ENCODE measurements around the gene CDC7.

The CDC7 gene

DNA sequence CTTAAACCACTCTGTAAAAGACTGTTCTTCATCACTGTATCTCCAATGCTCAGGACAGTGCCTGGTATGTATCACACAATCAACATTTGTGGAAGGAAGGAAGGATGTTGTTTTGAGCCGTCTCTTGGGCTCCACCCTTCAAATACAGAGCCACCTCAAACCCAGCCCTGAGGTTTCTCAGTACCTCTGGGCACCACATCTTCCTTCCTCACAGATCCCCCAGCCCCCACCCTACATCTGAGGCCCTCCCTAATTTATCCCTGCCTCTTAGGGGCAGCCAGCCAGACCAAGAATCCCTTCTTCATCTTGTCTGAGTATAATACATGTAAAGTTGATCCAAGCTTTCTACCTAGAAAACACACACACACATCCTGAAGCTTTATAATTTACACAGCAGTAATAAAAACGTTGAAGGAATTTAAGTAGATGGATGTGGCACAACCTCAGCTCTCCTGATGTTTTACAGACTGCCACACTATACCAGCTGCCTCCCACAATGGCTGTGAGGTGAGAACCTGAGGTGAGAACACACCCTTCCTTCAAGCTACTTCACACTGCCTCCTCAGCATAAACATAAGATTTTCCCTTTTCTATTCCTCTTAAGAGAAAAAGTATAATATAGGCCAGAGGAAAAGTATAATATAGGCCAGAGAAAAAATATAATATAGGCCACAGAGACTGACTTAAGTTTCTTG lies 48.5 kb downstream of the CDC7 start:
- DNase-seq: no peak

DNA sequence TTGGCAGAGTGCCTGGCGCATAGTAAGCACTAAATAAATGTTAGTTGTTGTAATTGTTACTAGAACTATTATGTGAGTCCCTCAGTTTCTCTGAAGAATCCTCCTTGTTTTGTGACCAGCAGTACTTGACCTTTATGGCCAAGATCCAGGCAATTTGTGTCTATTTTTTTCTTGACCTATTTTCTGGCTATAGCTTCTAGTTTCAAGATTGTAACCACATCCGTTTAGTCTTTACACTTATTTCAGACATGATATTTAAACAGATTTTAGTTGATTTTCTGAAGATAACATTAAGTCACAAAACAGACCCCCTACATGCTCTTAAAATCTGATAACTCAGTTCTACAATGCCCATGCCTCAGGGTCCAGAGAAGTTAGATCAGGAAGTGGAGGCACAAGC lies 50.3 kb downstream of the CDC7 start:
- no peak for DNase-seq

DNA sequence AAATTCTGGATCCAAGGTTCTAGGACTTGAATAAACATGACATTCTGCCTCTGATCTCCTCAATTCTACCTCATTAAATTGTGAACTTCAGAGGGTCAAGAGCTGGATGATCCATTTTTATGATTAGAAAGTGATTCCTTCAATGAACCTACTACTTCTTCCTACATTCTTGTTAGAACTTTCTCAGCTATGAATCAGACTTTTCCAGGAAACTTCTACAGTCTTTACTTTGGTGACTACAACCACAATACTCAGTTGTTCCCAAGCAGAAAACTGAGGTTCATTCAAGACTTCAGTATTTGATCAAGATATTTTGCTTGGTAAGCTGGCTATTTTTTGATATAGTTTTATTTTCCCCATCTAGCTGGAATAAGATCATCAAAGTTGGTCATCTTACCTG lies 51.4 kb downstream of the CDC7 start:
- DNase-seq: no peak

DNA sequence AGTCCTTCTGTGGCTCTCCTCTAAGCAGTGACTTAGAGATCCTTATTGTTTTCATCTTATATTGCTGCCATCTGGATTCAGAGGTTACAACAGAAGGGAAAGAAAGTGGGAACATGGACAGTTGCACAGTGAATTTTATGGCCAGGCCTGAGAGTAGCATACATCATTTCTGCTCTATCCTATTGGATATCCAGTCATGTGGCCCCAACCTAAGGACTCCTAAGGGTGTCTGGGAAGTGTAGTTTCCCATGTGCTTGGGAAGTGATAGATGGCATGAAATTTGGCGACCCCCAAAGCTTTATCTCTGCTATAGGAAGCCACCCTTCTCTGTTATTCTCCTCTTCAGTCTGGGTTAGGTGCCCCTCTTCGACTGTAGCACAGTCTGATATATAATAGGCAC lies 51.9 kb downstream of the CDC7 start:
- no peak for DNase-seq

DNA sequence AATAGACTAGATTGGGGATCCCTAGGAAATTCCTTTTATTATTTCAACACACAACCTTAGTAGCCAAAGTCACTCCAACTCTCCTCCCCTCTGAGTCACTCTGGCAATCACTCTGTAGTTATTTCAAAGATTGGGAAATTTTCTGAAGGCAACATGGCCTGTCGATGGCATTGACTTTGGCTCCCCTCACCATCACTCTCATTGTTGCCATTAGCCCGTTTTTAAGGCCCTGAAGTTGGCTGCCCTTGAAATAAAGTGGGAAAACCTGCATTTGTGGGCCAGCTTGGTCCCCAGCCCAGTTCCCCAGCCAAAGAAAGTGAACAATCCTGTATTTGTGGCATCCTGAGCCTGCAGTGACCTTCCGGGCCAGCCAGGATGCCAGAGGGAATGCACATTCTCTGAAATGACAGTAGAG lies 52.5 kb downstream of the CDC7 start:
- no peak for DNase-seq

DNA sequence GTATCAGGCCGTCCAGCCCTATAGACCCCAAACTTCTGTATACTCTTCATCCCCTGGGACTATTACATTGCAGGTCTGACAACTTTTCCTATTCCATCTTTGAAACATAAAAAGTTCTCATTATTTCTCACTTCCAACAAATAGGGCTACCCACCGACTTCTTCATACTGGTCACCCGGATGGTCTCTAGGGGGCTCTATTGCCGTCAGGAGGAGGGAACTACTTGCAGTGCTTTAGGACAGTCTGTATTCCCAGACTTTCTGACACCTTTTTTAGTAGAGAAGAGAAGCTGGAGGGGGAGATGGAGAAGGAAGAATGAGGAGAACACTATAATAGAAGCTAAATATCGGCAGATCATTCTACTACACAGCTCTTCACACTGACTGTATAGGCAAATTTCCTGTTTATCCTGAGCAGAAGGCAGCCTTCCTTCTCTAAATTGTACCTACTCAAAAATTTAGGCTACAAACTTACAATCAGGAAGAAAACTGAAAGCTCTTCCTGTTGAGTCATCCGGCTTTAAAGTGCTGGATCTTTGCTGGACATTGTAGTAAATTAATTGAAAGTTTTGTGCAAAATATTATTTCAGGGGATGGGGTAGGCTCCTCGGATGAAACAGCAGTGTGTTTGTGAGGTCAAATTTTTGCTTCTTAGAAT lies 54.6 kb downstream of the CDC7 start:
- no peak for DNase-seq

DNA sequence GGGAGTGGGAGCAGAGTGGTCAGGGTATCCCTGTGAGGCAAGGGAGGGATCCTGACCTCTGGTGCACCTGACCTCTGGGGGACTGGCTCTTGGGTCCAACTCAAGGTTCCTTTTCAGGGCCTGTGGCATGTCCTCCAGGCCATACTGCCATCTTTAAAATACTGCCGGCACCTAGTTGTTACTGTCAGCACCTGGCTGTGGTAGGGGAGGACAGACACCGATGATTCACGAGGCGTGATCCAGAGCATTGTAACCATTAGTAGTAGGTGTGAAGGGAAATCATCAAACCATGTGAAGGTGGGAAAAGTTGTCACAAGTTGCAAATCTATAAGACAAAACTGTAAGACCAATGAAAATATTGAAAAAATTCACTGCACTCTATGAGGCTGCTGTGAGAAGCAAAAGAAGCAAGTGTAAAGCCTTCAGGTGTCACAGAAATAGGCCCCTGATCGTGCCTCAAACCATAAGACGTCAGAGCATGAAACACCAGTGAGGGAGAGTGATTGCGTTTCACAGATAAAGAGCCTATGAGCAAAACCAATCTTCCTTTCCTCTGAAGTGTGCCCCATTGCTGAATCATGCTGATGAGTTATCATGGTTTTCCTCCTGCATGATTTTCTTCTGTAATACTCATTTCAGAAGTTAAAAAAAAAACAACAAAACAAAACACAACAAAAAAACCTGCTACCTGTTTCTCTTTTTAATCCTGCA lies 55.3 kb downstream of the CDC7 start:
- no peak for DNase-seq

DNA sequence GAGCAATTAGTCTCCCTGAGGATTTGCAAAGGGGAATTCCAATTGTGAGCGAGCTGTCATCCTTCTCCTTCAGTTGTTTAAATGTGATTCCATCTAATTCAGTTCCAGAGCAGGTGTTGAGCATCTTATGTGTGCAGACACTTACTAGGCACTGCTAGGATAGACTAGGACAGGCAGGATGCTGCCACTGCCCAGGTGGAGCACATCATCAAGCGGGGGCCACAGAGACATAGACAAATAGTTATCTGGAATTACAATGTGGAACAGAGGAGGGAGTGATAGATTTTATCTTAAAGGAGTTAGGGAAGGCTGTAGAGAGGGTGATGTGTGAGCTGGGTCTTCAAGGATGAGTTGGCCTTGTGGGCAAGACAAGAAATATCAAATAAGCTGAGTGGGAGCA lies 55.9 kb downstream of the CDC7 start:
- DNase-seq: no peak

DNA sequence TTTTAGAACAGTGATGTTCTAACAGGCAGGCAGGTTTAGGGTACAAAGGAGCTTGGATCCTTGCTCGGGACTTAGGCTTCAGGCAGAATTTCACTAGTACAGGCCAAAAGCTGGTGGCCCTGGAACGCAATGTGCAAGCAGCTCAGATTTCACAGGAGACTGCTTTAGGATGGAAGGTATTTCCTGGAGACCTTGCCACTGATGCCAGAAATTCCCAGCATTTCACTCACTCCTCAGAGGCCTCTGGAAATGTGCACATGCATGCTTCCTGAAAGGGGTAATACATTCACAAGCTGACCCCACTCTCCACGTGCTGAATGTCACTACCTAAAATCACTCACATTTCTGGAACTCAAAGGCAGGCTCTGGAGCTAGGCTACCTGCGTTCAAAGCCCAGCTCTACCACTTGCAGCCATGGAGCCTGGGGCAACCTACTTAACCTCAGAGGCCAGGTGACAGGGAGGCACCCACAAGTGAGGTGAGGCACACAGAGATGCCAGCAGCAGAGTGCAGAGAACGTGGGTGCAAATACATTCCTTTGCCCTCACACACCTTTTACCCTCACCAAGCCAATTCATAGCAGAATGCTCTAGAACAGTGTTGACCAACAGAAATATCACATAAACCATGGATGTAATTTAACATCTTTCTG lies 56.5 kb downstream of the CDC7 start:
- no peak for DNase-seq

DNA sequence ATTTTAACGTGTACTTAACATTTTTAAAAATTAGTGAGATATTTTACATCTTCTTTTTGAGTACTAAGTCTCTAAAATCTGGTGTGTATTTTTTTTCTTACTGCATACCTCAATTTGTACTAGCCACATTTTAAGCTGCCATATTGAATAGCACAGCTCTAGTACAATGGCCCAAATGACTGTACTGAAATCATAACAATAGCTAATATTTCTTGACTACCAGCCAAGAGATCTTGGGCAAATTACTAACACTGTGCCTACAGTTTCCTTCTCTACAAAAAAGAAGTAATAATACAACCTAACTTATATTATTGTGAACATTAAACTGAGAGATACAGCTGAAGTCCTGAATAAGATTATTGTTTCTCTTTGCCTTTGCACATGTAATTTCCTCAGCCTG lies 57.2 kb downstream of the CDC7 start:
- DNase-seq: no peak

DNA sequence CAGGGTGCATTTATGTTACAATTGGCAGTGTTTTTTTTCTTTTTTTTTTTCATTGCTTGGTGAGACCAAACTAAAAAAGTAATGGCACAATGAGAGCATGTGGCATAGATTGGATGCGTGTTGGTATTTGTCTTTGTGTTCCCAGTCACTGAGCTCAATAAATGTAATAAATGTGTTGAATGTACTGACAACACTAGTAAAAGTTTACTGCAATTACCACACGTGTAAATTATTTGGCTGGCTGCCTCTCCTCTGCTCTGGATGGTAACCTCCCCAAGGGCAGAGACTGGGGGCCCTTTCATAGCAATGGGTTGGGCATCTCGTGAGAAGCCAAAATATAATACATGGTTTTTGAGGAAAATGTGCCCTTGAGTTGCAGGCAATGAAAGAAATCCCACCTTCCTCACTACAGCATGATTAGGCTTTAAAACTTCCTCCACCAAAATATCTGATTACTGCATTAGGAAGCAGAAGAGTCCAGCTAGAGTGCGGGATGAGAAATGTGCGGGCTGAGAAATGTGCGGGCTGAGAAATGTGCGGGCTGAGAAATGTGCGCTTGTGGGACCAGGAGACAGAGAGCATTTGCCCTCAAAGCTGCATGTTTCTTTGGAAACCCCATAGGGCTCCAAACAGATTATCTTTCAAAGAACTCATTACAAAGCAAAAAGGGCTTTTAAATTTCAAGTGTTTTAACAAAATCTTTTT lies 58.5 kb downstream of the CDC7 start:
- DNase-seq: no peak

DNA sequence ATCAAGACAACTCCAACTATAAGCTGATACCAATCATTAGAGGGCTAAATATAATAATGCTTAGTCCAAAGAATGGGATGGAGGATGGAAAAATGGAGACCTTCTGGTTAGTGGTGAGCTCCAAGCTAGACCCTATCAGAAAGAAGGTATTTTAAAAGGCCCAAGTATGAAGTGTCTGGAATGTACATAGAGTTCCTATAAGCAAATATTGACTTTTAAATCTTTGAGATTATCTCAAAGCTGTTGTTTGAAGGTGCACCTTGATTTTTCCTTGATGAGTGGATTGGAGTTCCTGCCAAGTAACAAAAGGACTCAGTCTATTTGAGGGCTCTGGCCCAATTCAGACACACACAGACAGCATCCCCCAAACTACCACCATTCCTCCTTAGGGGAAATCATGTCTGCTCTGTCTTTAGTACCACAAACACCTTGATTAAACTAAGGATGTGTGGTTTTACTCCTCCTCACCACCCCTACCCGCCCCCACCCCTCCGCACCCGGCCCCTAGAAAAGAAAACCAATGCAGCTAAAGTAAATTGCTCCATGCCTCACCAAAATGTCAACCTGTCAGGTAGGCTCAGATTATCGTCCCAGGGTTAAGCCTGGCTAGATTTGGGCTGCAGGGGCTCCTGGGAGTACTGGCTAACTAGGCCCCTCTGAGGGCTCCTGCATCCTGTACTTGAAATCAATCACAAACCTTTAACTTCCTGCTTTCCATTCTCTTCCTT lies 59.4 kb downstream of the CDC7 start:
- no peak for DNase-seq

DNA sequence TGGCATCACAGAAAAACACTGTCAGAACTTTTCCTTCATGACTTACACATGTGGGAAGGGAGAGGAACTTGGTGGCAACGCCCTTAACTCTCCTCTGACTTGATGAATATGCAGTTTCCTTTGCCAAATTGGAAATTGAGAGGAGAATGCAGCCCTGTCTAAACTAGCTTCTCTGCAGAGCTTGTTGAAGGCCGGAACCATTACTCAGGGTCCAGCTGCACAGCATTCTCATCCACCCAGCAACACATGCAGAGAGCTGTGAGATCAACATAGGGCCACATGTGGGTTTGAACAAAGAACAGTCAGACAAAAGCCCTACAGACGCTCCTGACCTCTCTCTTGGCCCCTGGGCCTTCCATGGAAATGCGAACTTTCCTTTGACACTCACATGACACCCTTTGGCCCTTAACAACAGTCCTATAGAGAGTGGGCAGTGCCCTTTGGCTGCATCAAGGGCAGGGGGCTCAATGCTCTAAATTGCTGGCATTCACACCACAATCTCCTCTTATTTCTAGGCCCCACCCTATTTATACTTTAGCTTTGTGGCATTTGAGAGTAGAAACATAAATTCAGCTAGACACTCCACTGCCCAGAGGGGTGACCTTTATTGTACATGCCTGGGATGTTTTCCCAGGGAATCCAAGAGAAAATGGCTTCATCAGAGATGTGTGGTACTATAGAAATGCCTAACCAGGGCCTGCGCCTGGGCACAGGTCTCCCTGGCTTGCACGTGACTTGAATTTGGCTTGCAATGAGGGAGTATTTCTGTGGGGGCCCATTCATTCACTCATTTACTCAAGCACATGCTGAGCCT lies 64.4 kb downstream of the CDC7 start:
- DNase-seq: no peak

DNA sequence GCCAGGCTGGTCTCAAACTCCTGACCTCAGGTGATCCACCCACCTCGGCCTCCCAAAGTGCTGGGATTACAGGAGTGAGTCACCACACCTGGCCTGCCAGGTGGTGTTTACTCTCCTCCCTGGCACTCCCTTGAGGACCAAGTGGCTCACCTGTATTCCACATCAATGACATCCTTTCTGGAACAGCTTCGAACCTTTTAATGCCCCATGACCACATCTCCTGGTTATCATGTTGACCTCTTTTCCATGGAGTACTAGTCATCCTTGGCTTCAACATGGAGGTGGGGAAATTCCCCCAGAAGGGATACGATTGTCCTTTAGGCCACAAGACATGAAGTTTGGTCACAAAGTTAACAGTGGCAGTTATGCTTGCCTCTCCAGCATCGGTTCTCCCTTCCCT lies 66.9 kb downstream of the CDC7 start:
- DNase-seq: no peak

DNA sequence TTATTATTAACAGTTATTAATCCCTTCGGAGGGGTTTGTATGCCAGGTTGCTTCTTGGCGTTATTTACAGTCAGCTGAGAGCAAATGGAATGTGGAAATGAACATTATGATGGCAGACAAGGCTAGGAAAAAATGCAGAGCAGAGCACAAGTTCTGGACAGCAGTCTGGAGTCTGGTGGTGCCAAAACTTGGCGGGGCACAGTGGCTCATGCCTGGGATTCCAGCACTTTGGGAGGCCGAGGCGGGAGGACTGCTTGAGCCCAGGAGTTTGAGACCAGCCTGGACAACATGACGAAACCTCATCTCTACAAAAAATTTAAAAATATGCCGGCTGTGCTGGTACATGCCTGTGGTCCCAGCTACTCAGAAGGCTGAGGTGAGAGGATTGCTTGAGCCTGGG lies 67.6 kb downstream of the CDC7 start:
- no peak for DNase-seq

DNA sequence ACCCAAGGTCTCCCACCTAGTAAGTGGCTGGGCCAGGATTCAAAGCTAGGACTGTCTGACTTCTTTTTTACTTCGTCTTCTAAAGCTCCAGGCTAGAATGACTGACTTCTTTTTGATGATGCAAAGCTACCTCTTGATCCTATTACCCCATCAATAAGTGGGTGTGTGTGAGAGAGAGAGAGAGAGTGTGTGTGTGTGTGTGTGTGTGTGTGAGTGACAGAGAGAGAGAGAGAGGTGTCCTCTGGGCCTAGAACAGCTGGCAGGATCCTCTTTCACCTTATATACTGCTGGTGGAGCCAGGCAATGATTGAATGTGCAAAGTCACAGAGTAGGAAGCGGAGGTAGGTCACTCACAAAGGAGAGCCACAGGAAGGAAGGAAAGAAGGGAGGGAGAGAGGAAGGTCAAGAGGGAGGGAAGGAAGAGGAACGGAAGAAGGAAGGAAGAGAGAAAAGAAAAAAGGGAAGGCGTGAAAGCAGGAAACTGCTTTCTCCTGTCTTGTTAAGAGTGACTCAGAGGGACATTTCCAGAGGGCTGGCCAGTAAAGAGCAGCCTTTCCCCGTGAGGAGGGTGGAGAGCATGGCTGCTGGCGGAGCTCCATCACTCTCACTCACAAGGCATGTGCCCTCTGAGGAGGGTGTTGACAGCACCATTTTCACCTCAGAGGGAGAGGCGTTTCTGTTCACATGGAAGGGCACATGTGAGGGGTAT lies 68.9 kb downstream of the CDC7 start:
- DNase-seq: no peak

DNA sequence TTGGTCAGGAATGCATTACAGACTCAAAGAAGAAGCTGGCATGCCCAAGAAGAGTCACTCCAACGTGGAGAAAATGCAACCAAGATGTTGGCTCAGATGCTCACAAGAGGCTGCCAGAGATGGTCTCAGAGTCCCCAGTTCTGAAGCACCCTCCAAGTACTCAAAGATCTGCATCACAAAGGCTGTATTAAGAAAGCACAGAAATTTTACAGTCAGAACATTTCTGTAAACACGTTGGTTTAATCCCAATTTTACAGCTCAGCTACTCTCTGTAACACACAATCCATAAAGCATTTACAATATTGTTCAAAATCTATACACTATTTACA lies 69.4 kb downstream of the CDC7 start:
- no peak for DNase-seq

DNA sequence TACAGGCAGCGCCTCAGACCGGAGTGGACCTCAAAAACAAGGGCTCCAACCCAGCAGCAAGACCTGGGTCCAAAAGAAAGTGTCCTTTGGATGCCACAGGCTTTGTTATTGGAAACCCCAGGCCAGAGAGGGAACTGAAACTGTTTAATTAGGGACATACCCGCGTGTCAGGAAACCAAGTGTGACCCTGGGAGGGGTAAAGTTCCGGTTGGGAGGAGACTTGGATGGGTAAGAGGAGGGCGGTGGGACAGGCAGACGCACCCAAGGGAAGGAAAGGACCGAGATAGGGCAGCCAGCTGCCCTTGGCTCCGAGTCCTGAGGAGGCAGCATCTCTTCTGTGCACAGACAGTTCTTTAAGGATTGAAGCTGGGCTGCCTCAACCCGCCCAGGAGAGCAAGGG lies 71.4 kb downstream of the CDC7 start:
- DNase-seq: no peak
